Globus pallidus (tissue), 1 donor: Measurements from ENCODE around the gene PRSS2.
"Not testable (repeated sequence)": the region's sequence is repeated elsewhere in the genome, so short reads cannot be mapped to it uniquely, and the experiment has no call there.

Source experiments
- DNase-seq: peaks from one replicate; pipeline ENCODE4 v3.0.0-alpha.2; 2015; ENCODE audit warnings: low spot score

PRSS2 gene

DNA sequence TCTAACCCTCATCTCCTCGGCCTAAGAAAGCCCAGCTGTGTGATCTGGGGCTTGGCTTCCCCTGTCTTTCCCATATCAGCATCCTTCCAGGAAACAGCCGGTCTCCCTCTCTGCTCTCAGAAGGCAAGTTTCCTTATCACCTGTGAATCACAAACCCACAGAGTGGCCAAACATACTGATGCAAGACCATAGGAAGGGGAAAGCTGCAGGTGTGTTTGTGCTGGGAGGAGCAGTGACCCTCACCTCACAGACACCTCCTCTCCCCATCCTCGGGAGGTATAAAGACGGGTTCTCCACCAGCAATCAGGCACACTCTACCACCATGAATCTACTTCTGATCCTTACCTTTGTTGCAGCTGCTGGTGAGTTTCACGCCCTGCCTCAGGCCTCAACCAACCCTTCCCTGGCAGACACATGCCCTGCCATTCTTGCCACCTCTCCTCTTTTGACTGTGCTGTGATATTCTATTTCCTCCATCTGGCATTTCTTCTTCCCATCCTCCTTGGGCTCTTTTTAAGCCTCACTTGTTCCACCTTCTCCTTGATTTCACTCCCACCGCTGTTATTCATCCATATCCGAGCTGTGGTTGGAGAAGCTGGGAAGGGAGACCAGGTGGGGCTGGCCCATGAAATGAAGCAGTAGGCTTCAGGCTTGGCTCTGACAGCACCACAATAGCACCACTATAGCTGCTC, at the start of gene PRSS2:
PRSS2 (plus strand) TSS at position 310 of the 692 bp plus-strand sequence; CDS start at position 323, 13 bp downstream.
- DNase-seq: no peak

DNA sequence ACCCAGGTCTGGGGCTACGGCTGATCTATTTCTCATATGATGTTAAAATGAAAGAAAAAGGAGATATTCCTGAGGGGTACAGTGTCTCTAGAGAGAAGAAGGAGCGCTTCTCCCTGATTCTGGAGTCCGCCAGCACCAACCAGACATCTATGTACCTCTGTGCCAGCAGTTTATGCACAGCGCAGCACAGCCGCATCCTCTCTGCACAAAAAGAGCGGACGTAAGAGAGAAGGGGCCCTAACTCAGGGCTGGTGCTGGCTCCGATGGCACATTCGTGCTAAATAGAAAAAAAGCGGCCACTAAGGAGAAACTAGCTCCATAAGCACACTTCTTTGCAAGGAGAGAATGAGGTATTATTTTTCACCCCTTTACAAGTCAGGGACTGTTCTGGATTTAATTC, 49.8 kb upstream of the PRSS2 start:
- no peak for DNase-seq

DNA sequence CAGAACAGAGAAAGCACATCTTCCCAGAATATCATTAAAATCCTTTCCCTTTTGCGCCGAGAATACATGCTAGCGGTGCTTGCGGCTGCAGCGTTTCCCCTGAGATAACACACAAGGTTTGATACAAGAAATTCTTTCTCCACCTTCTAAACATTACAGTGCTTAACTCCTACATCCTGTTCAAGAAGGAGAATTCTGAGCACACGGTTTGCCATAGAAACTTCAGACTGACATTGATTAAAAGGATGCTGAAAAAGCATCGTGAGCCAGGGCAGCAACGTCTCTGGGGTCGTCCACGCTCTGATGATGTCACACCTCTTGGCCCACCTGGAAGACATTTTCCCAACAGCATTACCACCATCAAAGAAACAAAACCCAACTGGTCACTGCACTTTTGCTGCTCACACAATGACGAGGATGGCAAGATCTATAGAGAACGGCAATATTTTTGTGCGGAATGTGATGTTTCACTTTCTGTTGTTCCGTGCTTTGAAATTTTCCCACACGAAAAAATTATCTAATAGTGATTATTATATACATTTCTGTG, 48.4 kb upstream of the PRSS2 start:
- no peak for DNase-seq

GRCh38 chr7:142733271-142733670, 37.5 kb upstream of the PRSS2 start:
- DNase-seq: no peak

- DNase-seq: no peak
Measured at GRCh38 chr7:142739923-142740492, 30.8 kb upstream of the PRSS2 start.

DNA sequence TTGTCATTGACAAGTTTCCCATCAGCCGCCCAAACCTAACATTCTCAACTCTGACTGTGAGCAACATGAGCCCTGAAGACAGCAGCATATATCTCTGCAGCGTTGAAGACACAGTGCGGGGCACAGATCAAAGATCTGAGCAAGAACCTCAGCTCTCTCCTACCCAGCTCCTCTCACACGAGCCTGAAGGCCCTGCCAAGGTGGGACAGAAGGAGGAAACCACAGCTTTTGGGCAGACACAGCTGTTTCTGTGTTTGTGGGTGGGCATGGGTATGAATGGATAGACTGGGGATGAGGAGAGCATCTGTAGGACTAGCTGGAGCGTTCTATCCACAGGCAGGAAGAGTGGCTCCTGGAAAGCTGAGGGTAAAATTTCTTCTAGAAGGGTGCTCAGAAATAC, 30.0 kb upstream of the PRSS2 start:
- DNase-seq: no peak

- DNase-seq: not testable (repeated sequence)
Measured at GRCh38 chr7:142741932-142742331, 28.8 kb upstream of the PRSS2 start.

- DNase-seq: no peak
Measured at GRCh38 chr7:142745091-142745635, 25.6 kb upstream of the PRSS2 start.

DNA sequence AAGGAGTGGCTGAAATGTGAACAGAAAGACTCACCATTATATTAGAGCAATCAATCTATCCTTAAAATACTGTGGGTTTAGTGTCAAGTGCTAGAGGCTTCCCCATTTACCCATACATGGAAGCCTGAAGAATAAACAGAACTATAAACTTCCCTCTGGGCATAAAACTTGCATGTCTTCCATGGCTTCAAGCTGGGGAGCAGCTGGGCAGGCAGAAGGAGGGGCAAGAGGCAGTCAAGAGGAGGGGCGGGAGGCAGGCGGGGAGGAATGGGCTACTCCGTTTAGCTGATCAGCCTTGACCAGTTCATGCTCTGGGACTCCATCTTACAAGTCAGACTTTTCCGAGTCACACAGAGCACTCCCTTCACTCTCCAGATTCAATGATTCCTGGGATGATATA, 25.0 kb upstream of the PRSS2 start:
- no peak for DNase-seq

GRCh38 chr7:142746264-142746663, 24.5 kb upstream of the PRSS2 start:
- no peak for DNase-seq

GRCh38 chr7:142748410-142748809, 22.4 kb upstream of the PRSS2 start:
- not testable (repeated sequence) for DNase-seq

DNA sequence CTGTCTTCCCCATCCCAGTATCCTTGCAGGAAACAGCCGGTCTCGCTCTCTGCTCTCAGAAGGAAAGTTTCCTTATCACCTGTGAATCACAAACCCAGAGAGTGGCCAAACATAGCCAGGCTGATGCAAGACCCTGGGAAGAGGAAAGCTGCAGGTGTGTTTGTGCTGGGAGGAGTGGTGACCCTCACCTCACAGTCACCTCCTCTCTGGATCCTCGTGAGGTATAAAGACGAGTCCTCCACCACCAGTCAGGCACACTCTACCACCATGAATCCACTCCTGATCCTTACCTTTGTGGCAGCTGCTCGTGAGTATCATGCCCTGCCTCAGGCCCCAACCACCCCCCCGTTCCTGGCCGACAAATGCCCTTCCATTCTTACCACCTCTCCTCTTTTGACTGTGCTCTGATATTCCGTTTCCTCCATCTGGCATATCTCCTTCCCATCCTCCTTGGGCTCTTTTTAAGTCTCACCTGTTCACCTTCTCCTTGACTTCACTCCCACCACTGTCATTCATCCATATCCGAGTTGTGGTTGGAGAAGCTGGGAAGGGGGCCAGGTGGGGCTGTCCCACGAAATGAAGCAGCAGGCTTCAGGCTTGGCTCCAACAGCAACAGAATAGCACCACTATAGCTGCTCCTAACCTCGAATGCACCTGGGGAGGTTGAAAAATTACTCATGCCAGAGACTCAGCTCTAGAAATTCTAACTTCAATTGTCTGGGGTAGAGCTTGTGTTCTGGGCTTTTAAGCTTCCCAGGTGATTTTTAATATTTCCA, 21.4 kb upstream of the PRSS2 start, which contains the start of gene PRSS1:
PRSS1 (plus strand) TSS at position 255 of the 776 bp plus-strand sequence; CDS start at position 268, 13 bp downstream.
- no peak for DNase-seq

- no peak for DNase-seq
Measured at GRCh38 chr7:142750321-142750938, 20.3 kb upstream of the PRSS2 start.

DNA sequence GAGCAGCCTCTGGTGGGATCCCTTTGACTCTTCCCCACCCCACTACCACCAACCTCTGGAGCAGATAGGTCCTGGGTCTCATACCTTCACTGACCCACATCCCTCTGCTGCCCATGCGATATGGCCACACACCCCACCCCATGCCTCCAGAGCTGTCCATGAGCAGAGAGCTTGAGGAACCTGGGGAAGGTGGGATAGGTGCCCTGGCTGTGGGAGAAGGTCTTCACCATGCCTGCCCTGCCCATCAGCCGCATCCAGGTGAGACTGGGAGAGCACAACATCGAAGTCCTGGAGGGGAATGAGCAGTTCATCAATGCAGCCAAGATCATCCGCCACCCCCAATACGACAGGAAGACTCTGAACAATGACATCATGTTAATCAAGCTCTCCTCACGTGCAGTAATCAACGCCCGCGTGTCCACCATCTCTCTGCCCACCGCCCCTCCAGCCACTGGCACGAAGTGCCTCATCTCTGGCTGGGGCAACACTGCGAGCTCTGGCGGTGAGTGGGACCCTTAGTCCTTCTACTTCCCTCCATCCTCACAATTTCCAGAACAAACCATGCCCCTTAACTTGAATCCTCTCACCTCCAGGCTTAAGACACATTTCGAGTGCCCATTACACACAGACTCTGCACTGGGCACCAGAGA, 19.1 kb upstream of the PRSS2 start:
- DNase-seq: not testable (repeated sequence)

DNA sequence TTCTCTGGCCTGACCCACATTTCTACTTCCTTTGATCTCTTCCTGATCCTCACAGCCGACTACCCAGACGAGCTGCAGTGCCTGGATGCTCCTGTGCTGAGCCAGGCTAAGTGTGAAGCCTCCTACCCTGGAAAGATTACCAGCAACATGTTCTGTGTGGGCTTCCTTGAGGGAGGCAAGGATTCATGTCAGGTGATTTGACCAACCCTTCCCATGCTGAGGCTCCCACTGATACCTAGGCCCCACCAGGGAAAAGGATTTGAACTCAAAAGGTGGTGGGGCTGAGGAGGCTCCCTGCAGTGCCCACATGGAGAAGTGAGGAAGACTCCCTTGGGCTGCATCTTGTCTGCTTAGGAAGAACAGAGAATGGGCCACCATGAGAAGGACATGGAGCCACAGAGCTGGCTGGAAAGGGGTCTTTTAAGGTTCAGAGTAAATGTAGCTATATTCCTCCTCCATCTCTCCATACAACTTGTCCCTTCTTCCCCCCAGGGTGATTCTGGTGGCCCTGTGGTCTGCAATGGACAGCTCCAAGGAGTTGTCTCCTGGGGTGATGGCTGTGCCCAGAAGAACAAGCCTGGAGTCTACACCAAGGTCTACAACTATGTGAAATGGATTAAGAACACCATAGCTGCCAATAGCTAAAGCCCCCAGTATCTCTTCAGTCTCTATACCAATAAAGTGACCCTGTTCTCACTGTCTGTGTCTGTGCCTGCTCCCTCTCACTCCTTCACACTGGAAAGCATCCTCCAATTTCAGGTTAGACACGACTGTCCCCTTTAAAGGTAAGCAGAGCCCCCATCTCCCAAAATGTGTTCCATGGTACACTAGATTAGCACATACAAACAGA, 18.2 kb upstream of the PRSS2 start:
- no peak for DNase-seq

- no peak for DNase-seq
Measured at GRCh38 chr7:142753366-142753765, 17.4 kb upstream of the PRSS2 start.

GRCh38 chr7:142753925-142754491, 16.8 kb upstream of the PRSS2 start:
- not testable (repeated sequence) for DNase-seq

DNA sequence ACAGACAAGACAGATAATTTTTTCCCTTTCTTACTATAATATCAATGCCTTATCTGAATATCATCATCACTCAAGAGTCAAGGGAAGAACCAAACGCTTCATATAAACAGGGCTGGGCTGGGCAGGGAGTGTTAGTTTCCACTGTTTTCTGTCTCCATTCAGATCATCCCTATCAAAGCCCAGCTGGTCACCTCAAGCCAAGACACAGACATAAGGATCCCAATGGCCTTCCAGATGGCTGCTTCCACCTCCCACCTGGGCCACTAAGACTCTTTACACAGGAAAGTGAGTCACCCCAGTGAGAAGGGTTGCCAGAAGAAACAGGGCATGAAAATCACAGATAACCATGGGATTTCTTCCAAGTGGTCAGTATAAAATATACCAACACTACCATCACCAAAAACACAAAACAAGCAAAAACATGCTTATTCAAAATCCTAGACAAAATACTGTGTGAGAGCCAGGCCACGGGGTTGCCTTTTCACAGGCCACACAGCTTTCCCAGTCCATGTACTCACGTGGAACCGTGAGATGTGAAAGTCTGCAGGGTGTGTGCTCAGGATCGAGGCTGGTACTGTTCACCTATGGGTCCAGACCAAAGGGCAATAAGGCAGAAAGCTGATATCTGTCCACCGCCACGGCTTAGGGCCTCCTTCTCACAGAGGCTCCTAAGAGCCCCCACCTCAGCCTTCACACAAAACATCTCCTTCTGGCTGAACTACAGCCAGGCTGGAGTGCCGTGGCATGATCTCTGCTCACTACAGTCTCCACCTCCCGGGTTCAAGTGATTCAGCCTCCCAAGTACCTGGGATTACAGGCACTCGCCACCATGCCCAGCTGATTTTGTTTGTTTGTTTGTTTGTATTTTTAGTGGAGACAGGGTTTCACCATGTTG, 15.8 kb upstream of the PRSS2 start:
- DNase-seq: no peak

GRCh38 chr7:142758312-142758711, 12.5 kb upstream of the PRSS2 start:
- not testable (repeated sequence) for DNase-seq
